ENCODE measurements around the gene NT5C1A. TPM values are rescaled to one million over a fixed set of nuclear protein-coding genes. Genes with fewer than 3 reads are reported as not detected.
A peak's percentile ranks its signal among the peaks of the same experiment; 100 is the strongest.

NT5C1A gene
- total RNA-seq, 1 experiment from 2014 or later = not detected

GRCh38 chr1:39690794-39691382, 19.0 kb upstream of the NT5C1A start:
- Histone ChIP-seq H3K27me3 (replicated peaks; ENCODE audit: insufficient read depth, low read depth, low read length, poor library complexity) (peaks cover 73% of the 10 kb centered on the region), H3K27ac (ENCODE audit: low read depth, low read length, poor library complexity, severe bottlenecking) (no peak overlapping the region), H3K4me1 (ENCODE audit: insufficient read depth, low read length, poor library complexity, severe bottlenecking) (peaks cover 11% of the 10 kb centered on the region), H3K4me3 (ENCODE audit: low read depth, low read length, poor library complexity, severe bottlenecking) (peak overlapping the region; percentile 39), H3K36me3 (ENCODE audit: insufficient read depth, low read length, poor library complexity, severe bottlenecking) (no peaks in the 10 kb centered on the region), H3K9me3 (ENCODE audit: low read depth, low read length, poor library complexity, severe bottlenecking) (no peaks in the 10 kb centered on the region)
- no peak for TF ChIP-seq EZH2 (IDR thresholded peaks at IDR 0.05; ENCODE audit: borderline replicate concordance, low read depth, low read length, poor library complexity, severe bottlenecking)
- TF ChIP-seq CTCF (conservative IDR thresholded peaks at IDR 0.05; ENCODE audit: low read depth, low read length) = no peak
- ChIA-PET CTCF (interaction anchor here (1.0 kb wide), 2 partner anchors 11 to 84 kb away, joined by 3 to 4 read pairs; no protein-coding TSS in a partner anchor), POLR2A (ENCODE audit: low non-redundant PET) (interaction anchor here (0.6 kb wide), 1 partner anchor 17 kb away, joined by 3 read pairs; no protein-coding TSS in a partner anchor)
- intact Hi-C loops (cut with micrococcal nuclease; ENCODE audit: unreplicated experiment) = no loop called here
- BruUV-seq (replicated peaks) = no TSS peak
- no peak for DNase-seq (ENCODE audit: low spot score)

GRCh38 chr1:39690225-39690624, 18.3 kb upstream of the NT5C1A start:
- peaks cover 70% of the 10 kb centered on the region for H3K27me3 ChIP-seq (replicated peaks; ENCODE audit: insufficient read depth, low read depth, low read length, poor library complexity)
- intact Hi-C loops (cut with micrococcal nuclease; ENCODE audit: unreplicated experiment) = no loop called here
- POLR2A ChIA-PET (ENCODE audit: low non-redundant PET) = no interaction called here
- no TSS peak for BruUV-seq (replicated peaks)
- no peaks in the 10 kb centered on the region for H3K36me3 ChIP-seq (ENCODE audit: insufficient read depth, low read length, poor library complexity, severe bottlenecking)
- no peak overlapping the region for H3K27ac ChIP-seq (ENCODE audit: low read depth, low read length, poor library complexity, severe bottlenecking)
- peaks cover 11% of the 10 kb centered on the region for H3K4me1 ChIP-seq (ENCODE audit: insufficient read depth, low read length, poor library complexity, severe bottlenecking)
- no peak for DNase-seq (ENCODE audit: low spot score)
- no peaks in the 10 kb centered on the region for H3K9me3 ChIP-seq (ENCODE audit: low read depth, low read length, poor library complexity, severe bottlenecking)
- CTCF ChIA-PET = interaction anchor here (1.0 kb wide), 1 partner anchor 84 kb away, joined by 4 read pairs; no protein-coding TSS in a partner anchor
- TF ChIP-seq EZH2 (IDR thresholded peaks at IDR 0.05; ENCODE audit: borderline replicate concordance, low read depth, low read length, poor library complexity, severe bottlenecking) = no peak
- no peak for TF ChIP-seq CTCF (conservative IDR thresholded peaks at IDR 0.05; ENCODE audit: low read depth, low read length)
- H3K4me3 ChIP-seq (ENCODE audit: low read depth, low read length, poor library complexity, severe bottlenecking) = no peak overlapping the region

- Histone ChIP-seq H3K4me3 (ENCODE audit: low read depth, low read length, poor library complexity, severe bottlenecking) (no peak overlapping the region), H3K27ac (ENCODE audit: low read depth, low read length, poor library complexity, severe bottlenecking) (no peak overlapping the region)
- POLR2A ChIA-PET (ENCODE audit: low non-redundant PET) = no interaction called here
Measured at GRCh38 chr1:39689635-39690034, 17.7 kb upstream of the NT5C1A start.

More at GRCh38 chr1:39689635-39690034, 17.7 kb upstream of the NT5C1A start:
- H3K36me3 ChIP-seq (ENCODE audit: insufficient read depth, low read length, poor library complexity, severe bottlenecking) = no peaks in the 10 kb centered on the region
- DNase-seq (ENCODE audit: low spot score) = peak; percentile 17
- peaks cover 11% of the 10 kb centered on the region for H3K4me1 ChIP-seq (ENCODE audit: insufficient read depth, low read length, poor library complexity, severe bottlenecking)
- CTCF ChIA-PET = interaction anchor here (0.5 kb wide), 1 partner anchor 224 kb away, joined by 9 read pairs; no protein-coding TSS in a partner anchor
- no peaks in the 10 kb centered on the region for H3K9me3 ChIP-seq (ENCODE audit: low read depth, low read length, poor library complexity, severe bottlenecking)
- peaks cover 70% of the 10 kb centered on the region for H3K27me3 ChIP-seq (replicated peaks; ENCODE audit: insufficient read depth, low read depth, low read length, poor library complexity)
- intact Hi-C loops (cut with micrococcal nuclease; ENCODE audit: unreplicated experiment) = no loop called here
- BruUV-seq (replicated peaks) = no TSS peak
- TF ChIP-seq CTCF (conservative IDR thresholded peaks at IDR 0.05; ENCODE audit: low read depth, low read length) = no peak
- TF ChIP-seq EZH2 (IDR thresholded peaks at IDR 0.05; ENCODE audit: borderline replicate concordance, low read depth, low read length, poor library complexity, severe bottlenecking) = no peak

Measured in A673 (cell line).